Measurements from ENCODE around the gene ATP5F1D. TPM values are rescaled to one million over a fixed set of nuclear protein-coding genes. Genes with fewer than 3 reads are reported as not detected.

ATP5F1D gene
- total and polyA plus RNA-seq, 7 experiments from 2014 or later: 90.6 to 302 (median 114) TPM

- Mint-ChIP-seq H3K27ac (peak overlapping the region in 1 of 9 donors; percentile 48), H3K27me3 (peaks cover 12 to 23% (median 18%) of the 10 kb centered on the region in 5 donors), H3K4me1 (peaks cover 11 to 29% (median 17%) of the 10 kb centered on the region in 7 donors), H3K36me3 (peaks cover 0 to 15% (median 3%) of the 10 kb centered on the region in 5 donors), H3K9me3 (peaks cover 0 to 2% (median 0%) of the 10 kb centered on the region in 11 donors), H3K4me3 (no peak overlapping the region)
- ATAC-seq (no peak), DNase-seq (no peak)
- Histone ChIP-seq H3K4me3 (ENCODE audit: low read length) (no peak overlapping the region), H3K27ac (ENCODE audit: low read depth, low read length) (no peak overlapping the region), H3K4me1 (ENCODE audit: control insufficient read depth in 2 of 2, insufficient read depth in 2 of 2, low read length in 2 of 2) (peaks cover 0 to 8% of the 10 kb centered on the region in 2 donors), H3K9me3 (ENCODE audit: control insufficient read depth in 2 of 3, low read length in 3 of 3) (no peaks in the 10 kb centered on the region), H3K27me3 (ENCODE audit: control insufficient read depth in 2 of 2, insufficient read depth in 2 of 2, low read length in 2 of 2) (peaks cover 0 to 3% of the 10 kb centered on the region in 2 donors), H3K36me3 (ENCODE audit: control insufficient read depth in 2 of 3, insufficient read depth in 3 of 3, low read length in 3 of 3) (peaks cover 0 to 28% (median 0%) of the 10 kb centered on the region in 3 experiments)
- ChIA-PET POLR2A (interaction anchor here (0.6 kb wide), 1 partner anchor 103 kb away, joined by 3 read pairs; no protein-coding TSS in a partner anchor), CTCF (no interaction called here)
- intact Hi-C loops (cut with micrococcal nuclease): no loop called here
These were observed 40.2 kb downstream of the ATP5F1D start for GRCh38 chr19:1281569-1282287.

GRCh38 chr19:1282588-1283206 lies 41.1 kb downstream of the ATP5F1D start:
- Mint-ChIP-seq H3K4me3 (no peak overlapping the region), H3K4me1 (peaks cover 7 to 26% (median 13%) of the 10 kb centered on the region in 7 donors), H3K27me3 (peaks cover 12 to 26% (median 18%) of the 10 kb centered on the region in 5 donors), H3K36me3 (peaks cover 0 to 15% (median 3%) of the 10 kb centered on the region in 5 donors), H3K27ac (no peak overlapping the region), H3K9me3 (peaks cover 0 to 1% (median 0%) of the 10 kb centered on the region in 11 donors)
- H3K36me3 ChIP-seq (ENCODE audit: control insufficient read depth in 2 of 3, insufficient read depth in 3 of 3, low read length in 3 of 3): peaks cover 0 to 23% (median 0%) of the 10 kb centered on the region in 3 experiments
- DNase-seq (no peak), ATAC-seq (no peak)
- H3K4me1 ChIP-seq (ENCODE audit: control insufficient read depth in 2 of 2, insufficient read depth in 2 of 2, low read length in 2 of 2): peaks cover 0 to 4% of the 10 kb centered on the region in 2 donors
- POLR2A ChIA-PET: interaction anchor here (0.6 kb wide), 1 partner anchor 103 kb away, joined by 3 read pairs; no protein-coding TSS in a partner anchor
- no peak overlapping the region for H3K4me3 ChIP-seq (ENCODE audit: low read length)
- intact Hi-C loops (cut with micrococcal nuclease): no loop called here
- CTCF ChIA-PET: no interaction called here
- H3K27me3 ChIP-seq (ENCODE audit: control insufficient read depth in 2 of 2, insufficient read depth in 2 of 2, low read length in 2 of 2): peaks cover 0 to 3% of the 10 kb centered on the region in 2 donors
- H3K9me3 ChIP-seq (ENCODE audit: control insufficient read depth in 2 of 3, low read length in 3 of 3): no peaks in the 10 kb centered on the region
- H3K27ac ChIP-seq (ENCODE audit: low read depth, low read length): no peak overlapping the region

- ATAC-seq: no peak
- Mint-ChIP-seq H3K4me3 (no peak overlapping the region), H3K4me1 (peaks cover 7 to 26% (median 13%) of the 10 kb centered on the region in 7 donors)
These were observed 41.8 kb downstream of the ATP5F1D start for GRCh38 chr19:1283207-1283916.

DNA sequence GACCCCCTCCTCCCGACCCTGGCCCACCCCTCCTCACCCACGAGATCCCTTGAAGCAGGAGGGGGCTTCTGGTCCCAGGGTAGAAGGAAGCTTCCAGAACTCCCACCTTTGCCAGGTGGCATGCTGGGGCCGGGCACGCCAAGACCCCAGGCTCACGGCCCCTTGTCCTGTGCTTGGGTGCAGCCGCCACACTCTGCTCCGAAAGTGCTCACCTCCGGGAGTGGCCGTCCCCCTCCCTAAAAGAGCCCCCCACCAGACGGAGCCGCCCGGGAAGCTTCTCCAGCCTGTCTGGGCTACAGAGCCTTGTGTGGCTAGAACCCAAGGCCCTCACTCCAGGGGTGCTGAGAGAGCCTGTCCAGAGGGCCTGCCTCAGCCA lies 42.4 kb downstream of the ATP5F1D start:
- intact Hi-C loops (cut with micrococcal nuclease): no loop called here
- Histone ChIP-seq H3K9me3 (ENCODE audit: control insufficient read depth in 2 of 3, low read length in 3 of 3) (no peaks in the 10 kb centered on the region), H3K36me3 (ENCODE audit: control insufficient read depth in 2 of 3, insufficient read depth in 3 of 3, low read length in 3 of 3) (peaks cover 0 to 12% (median 0%) of the 10 kb centered on the region in 3 experiments), H3K4me1 (ENCODE audit: control insufficient read depth in 2 of 2, insufficient read depth in 2 of 2, low read length in 2 of 2) (peaks cover 0 to 4% of the 10 kb centered on the region in 2 donors), H3K27ac (ENCODE audit: low read depth, low read length) (no peak overlapping the region), H3K4me3 (ENCODE audit: low read length) (no peak overlapping the region), H3K27me3 (ENCODE audit: control insufficient read depth in 2 of 2, insufficient read depth in 2 of 2, low read length in 2 of 2) (peaks cover 0 to 3% of the 10 kb centered on the region in 2 donors)
- POLR2A ChIA-PET: no interaction called here
- Mint-ChIP-seq H3K4me1 (peaks cover 7 to 26% (median 13%) of the 10 kb centered on the region in 7 donors), H3K27ac (peak overlapping the region in 1 of 9 donors; percentile 61), H3K9me3 (peaks cover 0 to 1% (median 0%) of the 10 kb centered on the region in 11 donors), H3K36me3 (peaks cover 0 to 11% (median 3%) of the 10 kb centered on the region in 5 donors), H3K4me3 (peak overlapping the region in 4 of 10 donors; percentile 18 to 69 (median 52)), H3K27me3 (peaks cover 12 to 32% (median 20%) of the 10 kb centered on the region in 5 donors)
- CTCF ChIA-PET: no interaction called here
- ATAC-seq (no peak), DNase-seq (no peak)

More at GRCh38 chr19:1283207-1283916, 41.8 kb downstream of the ATP5F1D start:
- Histone ChIP-seq H3K27me3 (ENCODE audit: control insufficient read depth in 2 of 2, insufficient read depth in 2 of 2, low read length in 2 of 2) (peaks cover 0 to 3% of the 10 kb centered on the region in 2 donors), H3K4me1 (ENCODE audit: control insufficient read depth in 2 of 2, insufficient read depth in 2 of 2, low read length in 2 of 2) (peaks cover 0 to 4% of the 10 kb centered on the region in 2 donors), H3K9me3 (ENCODE audit: control insufficient read depth in 2 of 3, low read length in 3 of 3) (no peaks in the 10 kb centered on the region), H3K27ac (ENCODE audit: low read depth, low read length) (no peak overlapping the region), H3K4me3 (ENCODE audit: low read length) (no peak overlapping the region), H3K36me3 (ENCODE audit: control insufficient read depth in 2 of 3, insufficient read depth in 3 of 3, low read length in 3 of 3) (peaks cover 0 to 18% (median 0%) of the 10 kb centered on the region in 3 experiments)
- ChIA-PET CTCF (no interaction called here), POLR2A (no interaction called here)
- H3K27me3 Mint-ChIP-seq: peaks cover 12 to 31% (median 20%) of the 10 kb centered on the region in 5 donors
- intact Hi-C loops (cut with micrococcal nuclease): no loop called here
- no peak for DNase-seq
- H3K27ac Mint-ChIP-seq: no peak overlapping the region
- H3K9me3 Mint-ChIP-seq: peaks cover 0 to 1% (median 0%) of the 10 kb centered on the region in 11 donors
- H3K36me3 Mint-ChIP-seq: peaks cover 0 to 11% (median 3%) of the 10 kb centered on the region in 5 donors

DNA sequence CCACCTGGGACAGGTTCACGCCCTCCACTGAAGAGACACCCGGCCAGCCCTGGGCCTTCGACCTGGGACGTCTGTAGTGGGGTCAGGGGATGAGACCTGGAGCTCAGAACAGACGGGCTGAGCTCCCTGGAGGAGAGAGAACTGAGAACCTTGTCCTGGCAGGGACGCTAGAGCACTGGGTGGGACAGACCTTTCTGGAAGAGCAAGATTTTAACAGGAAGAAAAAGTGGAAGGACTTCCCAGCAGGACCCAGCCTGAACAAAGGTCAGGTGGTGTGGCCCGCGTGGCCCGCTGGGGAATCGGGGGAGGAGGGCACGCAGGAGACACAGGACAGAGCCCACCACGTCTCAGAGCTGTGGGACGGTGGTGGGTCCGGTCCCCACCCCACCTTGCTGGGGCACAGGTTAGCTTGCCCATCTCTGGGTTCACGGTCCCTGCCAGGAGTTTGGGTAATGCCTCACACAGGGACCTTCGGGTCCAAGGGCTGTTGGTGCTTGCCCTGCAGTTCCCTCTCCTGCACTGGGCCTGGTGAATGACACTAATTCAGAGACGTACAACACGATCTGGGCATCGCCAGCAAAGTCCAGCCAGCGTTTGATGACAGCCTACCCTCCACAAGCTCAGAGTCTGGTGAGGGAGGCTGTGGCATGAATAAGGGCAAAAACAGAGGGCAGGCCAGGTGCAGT lies 42.9 kb downstream of the ATP5F1D start:
- peaks cover 0 to 4% of the 10 kb centered on the region in 2 donors for H3K4me1 ChIP-seq (ENCODE audit: control insufficient read depth in 2 of 2, insufficient read depth in 2 of 2, low read length in 2 of 2)
- Mint-ChIP-seq H3K27ac (peak overlapping the region in 1 of 9 donors; percentile 61), H3K27me3 (peaks cover 12 to 35% (median 20%) of the 10 kb centered on the region in 5 donors), H3K36me3 (peaks cover 0 to 10% (median 3%) of the 10 kb centered on the region in 5 donors), H3K9me3 (peaks cover 0 to 1% (median 0%) of the 10 kb centered on the region in 11 donors), H3K4me1 (peaks cover 7 to 23% (median 13%) of the 10 kb centered on the region in 7 donors), H3K4me3 (peak overlapping the region in 9 of 10 donors; percentile 2 to 69 (median 46))
- no peak overlapping the region for H3K4me3 ChIP-seq (ENCODE audit: low read length)
- no peak overlapping the region for H3K27ac ChIP-seq (ENCODE audit: low read depth, low read length)
- intact Hi-C loops (cut with micrococcal nuclease): no loop called here
- ChIA-PET POLR2A (no interaction called here), CTCF (no interaction called here)
- H3K36me3 ChIP-seq (ENCODE audit: control insufficient read depth in 2 of 3, insufficient read depth in 3 of 3, low read length in 3 of 3): peaks cover 0 to 7% (median 0%) of the 10 kb centered on the region in 3 experiments
- H3K9me3 ChIP-seq (ENCODE audit: control insufficient read depth in 2 of 3, low read length in 3 of 3): no peaks in the 10 kb centered on the region
- ATAC-seq (no peak), DNase-seq (no peak)
- H3K27me3 ChIP-seq (ENCODE audit: control insufficient read depth in 2 of 2, insufficient read depth in 2 of 2, low read length in 2 of 2): peaks cover 0 to 3% of the 10 kb centered on the region in 2 donors
